Mesenchymal stem cell (in vitro differentiated cells and primary cell): Measurements from ENCODE around the gene FGF19. TPM values are rescaled to one million over a fixed set of nuclear protein-coding genes. Genes with fewer than 3 reads are reported as not detected.

ENCODE experiments used
- DNase-seq: peaks from one replicate; pipeline ENCODE4 v3.0.0-alpha.2; 2013
- H2AFZ ChIP-seq: one replicate; pipeline ENCODE4 v1.6.1; 2013; ENCODE audit warnings: low read depth, mild to moderate bottlenecking, control low read depth, inconsistent platforms, low read length, moderate library complexity
- H2AK5ac ChIP-seq: 2 replicates; pipeline ENCODE4 v1.6.1; 2013; ENCODE audit warnings: low read length, moderate library complexity, mild to moderate bottlenecking, inconsistent platforms; ENCODE audit not compliant: severe bottlenecking
- H2BK120ac ChIP-seq: one replicate; pipeline ENCODE4 v1.6.1; 2013; ENCODE audit warnings: low read depth, mild to moderate bottlenecking, inconsistent platforms, low read length, moderate library complexity
- H2BK12ac ChIP-seq, 2 experiments: one replicate each; pipeline ENCODE4 v1.6.1; 2013; ENCODE audit warnings: inconsistent platforms in 2 of 2, low read length in 2 of 2, mild to moderate bottlenecking in 2 of 2, moderate library complexity in 2 of 2, control low read depth in 1 of 2
- H2BK15ac ChIP-seq: one replicate; pipeline ENCODE4 v1.6.1; 2013; ENCODE audit warnings: mild to moderate bottlenecking, low read depth, inconsistent platforms; ENCODE audit not compliant: poor library complexity, severe bottlenecking
- H2BK5ac ChIP-seq: 2 replicates; pipeline ENCODE4 v1.6.1; 2013; ENCODE audit warnings: low read depth, mild to moderate bottlenecking, low read length, control low read depth, inconsistent platforms; ENCODE audit not compliant: poor library complexity, severe bottlenecking
- H3K14ac ChIP-seq, 2 experiments: one replicate each; pipeline ENCODE4 v1.6.1; 2013; ENCODE audit warnings: inconsistent platforms in 2 of 2, low read length in 2 of 2, control low read depth in 1 of 2, mild to moderate bottlenecking in 1 of 2, moderate library complexity in 1 of 2
- H3K18ac ChIP-seq, 2 experiments: one replicate each; pipeline ENCODE4 v1.6.1; 2013; ENCODE audit warnings: inconsistent platforms in 2 of 2, low read length in 2 of 2, control low read depth in 1 of 2, low read depth in 1 of 2, mild to moderate bottlenecking in 1 of 2
- H3K23ac ChIP-seq, 2 experiments: one replicate each; pipeline ENCODE4 v1.6.1; 2013; ENCODE audit warnings: inconsistent platforms in 2 of 2, low read length in 2 of 2, mild to moderate bottlenecking in 2 of 2, moderate library complexity in 2 of 2, control low read depth in 1 of 2
- H3K27ac ChIP-seq: 2 replicates; pipeline ENCODE4 v1.5.1; 2013; ENCODE audit warnings: mild to moderate bottlenecking, moderate library complexity, low read length, control low read depth, inconsistent platforms; ENCODE audit not compliant: poor library complexity, severe bottlenecking
- H3K27me3 ChIP-seq, 2 experiments: 2 replicates each; pipeline versions ENCODE4 v1.6.1 to v1.7.0; 2013; ENCODE audit warnings: low read length in 2 of 2, mild to moderate bottlenecking in 2 of 2, moderate library complexity in 2 of 2, control low read depth in 1 of 2, inconsistent platforms in 1 of 2; ENCODE audit not compliant: control insufficient read depth in 1 of 2, insufficient read depth in 1 of 2
- H3K36me3 ChIP-seq, 2 experiments: 2 replicates each; pipeline versions ENCODE4 v1.6.1 to v1.7.0; 2013; ENCODE audit warnings: low read length in 2 of 2, control low read depth in 1 of 2, inconsistent platforms in 1 of 2, low read depth in 1 of 2, mild to moderate bottlenecking in 1 of 2; ENCODE audit not compliant: insufficient read depth in 2 of 2, control insufficient read depth in 1 of 2
- H3K4ac ChIP-seq, 2 experiments: one replicate each; pipeline ENCODE4 v1.6.1; 2013; ENCODE audit warnings: inconsistent platforms in 2 of 2, low read length in 2 of 2, mild to moderate bottlenecking in 2 of 2, moderate library complexity in 2 of 2, control low read depth in 1 of 2, low read depth in 1 of 2
- H3K4me1 ChIP-seq: 2 replicates; pipeline ENCODE4 v1.6.1; 2013; ENCODE audit warnings: low read depth, low read length, control low read depth; ENCODE audit not compliant: control insufficient read depth, insufficient read depth
- H3K4me2 ChIP-seq: 2 replicates; pipeline ENCODE4 v1.6.1; 2013; ENCODE audit warnings: low read length, mild to moderate bottlenecking, inconsistent platforms; ENCODE audit not compliant: poor library complexity, severe bottlenecking
- H3K4me3 ChIP-seq, 2 experiments: 2 replicates each; pipeline versions ENCODE4 v1.5.1 to v1.7.0; 2013; ENCODE audit warnings: low read length in 2 of 2, mild to moderate bottlenecking in 2 of 2, control low read depth in 1 of 2, low read depth in 1 of 2; ENCODE audit not compliant: insufficient read depth in 1 of 2
- H3K79me1 ChIP-seq: replicated peaks from 2 replicates; pipeline ENCODE4 v1.6.1; 2013; ENCODE audit warnings: mild to moderate bottlenecking, control low read depth, low read length, inconsistent platforms; ENCODE audit not compliant: poor library complexity, severe bottlenecking
- H3K9ac ChIP-seq: 2 replicates; pipeline ENCODE4 v1.7.0; 2013; ENCODE audit warnings: mild to moderate bottlenecking, low read length, moderate library complexity
- H3K9me3 ChIP-seq: 2 replicates; pipeline ENCODE4 v1.7.0; 2013; ENCODE audit warnings: mild to moderate bottlenecking, low read length; ENCODE audit not compliant: control insufficient read depth
- H4K8ac ChIP-seq: one replicate; pipeline ENCODE4 v1.6.1; 2013; ENCODE audit warnings: inconsistent platforms, mild to moderate bottlenecking, low read length, moderate library complexity
- H4K91ac ChIP-seq: one replicate; pipeline ENCODE4 v1.6.1; 2013; ENCODE audit warnings: mild to moderate bottlenecking, low read length, inconsistent platforms
- WGBS: methylation state at CpG from one replicate; pipeline ENCODE4 v1.1.7; 2013; ENCODE audit warnings: mixed read lengths; 5-methylcytosine and 5-hydroxymethylcytosine counted together
- polyA plus RNA-seq, 2 experiments: library from polyadenylated mRNA; stranded (reverse); fragments of 200-250 nt; gene quantifications; one replicate each; pipeline ENCODE4 v1.2.3, GENCODE V29; 2013

FGF19 gene
- not detected for polyA plus RNA-seq (2013, experiment 1 of 2)
- polyA plus RNA-seq (2013, experiment 2 of 2), result 0.01 TPM

DNA sequence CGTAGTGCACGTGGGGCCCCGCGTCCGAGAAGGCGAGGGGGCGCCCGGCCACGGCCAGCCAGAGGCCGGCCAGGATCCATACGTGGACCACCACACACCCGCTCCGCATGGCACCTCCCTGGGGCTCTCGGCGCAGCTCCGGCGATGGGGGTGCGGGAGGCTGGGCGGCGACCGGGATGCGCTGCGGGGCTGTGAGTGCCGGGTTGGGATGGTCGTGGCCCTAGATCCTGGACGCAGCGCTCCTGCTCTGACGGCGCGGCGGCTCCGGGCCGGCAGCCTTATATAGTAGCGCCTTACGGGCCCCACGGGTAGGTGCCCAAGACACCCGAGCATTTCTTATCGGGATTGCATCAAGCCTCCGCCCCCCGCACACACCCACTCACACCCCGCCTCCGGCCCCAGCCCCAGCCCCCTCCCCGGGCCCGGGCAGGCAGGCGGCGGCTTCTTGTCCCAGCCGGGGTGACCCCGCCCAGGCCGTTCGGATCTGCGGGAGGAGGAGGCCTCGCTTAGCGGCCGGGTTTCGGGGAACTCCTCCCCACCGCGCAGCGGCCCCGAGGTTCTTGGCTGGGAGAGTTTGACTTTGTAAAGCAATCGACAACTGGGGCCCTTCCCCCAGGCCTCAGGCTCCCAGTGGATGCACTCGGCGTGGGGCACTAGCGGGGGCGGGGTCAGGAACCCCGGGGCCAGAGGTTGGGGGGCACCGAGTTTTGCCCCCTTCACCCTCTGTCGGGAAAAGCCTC is at the start of gene FGF19:
FGF19 (minus strand) TSS at position 255 of the 740 bp plus-strand sequence; CDS start at position 109, 146 bp downstream.
- no peak within 1 kb of the TSS for H4K91ac ChIP-seq
- WGBS, result under 1% methylated on average over 49 of the region's 67 CpGs
- H2BK12ac ChIP-seq, result no peak within 1 kb of the TSS
- H3K4me1 ChIP-seq, result peaks cover 36% of the 10 kb centered on the region
- H3K79me1 ChIP-seq, result no peaks in the 10 kb centered on the region
- H3K23ac ChIP-seq, result peak within 1 kb of the TSS in 1 of 2 experiments; percentile 65
- H3K4me3 ChIP-seq, result no peak within 1 kb of the TSS
- peaks cover 71 to 87% of the 10 kb centered on the region in 2 experiments for H3K27me3 ChIP-seq
- no peak within 1 kb of the TSS for H2AFZ ChIP-seq
- no peak within 1 kb of the TSS for H3K27ac ChIP-seq
- no peak within 1 kb of the TSS for H3K18ac ChIP-seq
- H3K9me3 ChIP-seq, result no peaks in the 10 kb centered on the region
- no peak within 1 kb of the TSS for H3K14ac ChIP-seq
- no peak within 1 kb of the TSS for H2BK120ac ChIP-seq
- H2BK15ac ChIP-seq, result no peak within 1 kb of the TSS
- no peak within 1 kb of the TSS for H2AK5ac ChIP-seq
- H3K4me2 ChIP-seq, result peak within 1 kb of the TSS; percentile 45
- DNase-seq, result peak; percentile 9
- H4K8ac ChIP-seq, result no peak within 1 kb of the TSS
- no peak within 1 kb of the TSS for H3K9ac ChIP-seq
- no peaks in the 10 kb centered on the region for H3K36me3 ChIP-seq
- H2BK5ac ChIP-seq, result no peak within 1 kb of the TSS
- H3K4ac ChIP-seq, result no peak within 1 kb of the TSS

DNA sequence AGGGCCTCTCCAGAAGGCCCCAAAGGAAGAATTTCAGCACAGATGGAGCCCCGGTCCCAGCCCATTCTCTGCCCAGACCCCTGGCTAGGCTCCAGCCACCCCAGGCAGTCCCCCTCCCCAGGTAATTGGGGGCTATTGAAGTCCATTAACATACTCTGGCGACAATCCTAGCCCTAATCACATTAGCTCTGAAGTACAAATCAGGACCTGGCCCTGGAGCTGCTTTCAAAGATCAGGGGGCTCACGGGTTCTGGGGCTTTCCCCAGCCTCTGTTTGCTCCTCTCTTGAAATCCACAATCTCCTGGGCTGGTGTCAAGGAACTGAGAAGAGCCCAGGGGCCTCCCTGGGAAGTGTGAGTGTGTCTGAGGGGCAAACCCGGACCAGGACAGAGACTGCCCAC is 49.1 kb upstream of the FGF19 start:
- Histone ChIP-seq H4K91ac (no peak overlapping the region), H2BK120ac (no peak overlapping the region), H3K4ac (no peak overlapping the region), H3K9me3 (peaks cover 4% of the 10 kb centered on the region), H2BK5ac (no peak overlapping the region), H3K23ac (no peak overlapping the region), H3K18ac (no peak overlapping the region), H4K8ac (no peak overlapping the region), H3K36me3 (no peaks in the 10 kb centered on the region), H3K79me1 (no peaks in the 10 kb centered on the region), H3K14ac (no peak overlapping the region), H2BK15ac (no peak overlapping the region), H3K27me3 (peaks cover 7 to 32% of the 10 kb centered on the region in 2 experiments), H3K4me2 (no peak overlapping the region), H3K9ac (no peak overlapping the region), H2AK5ac (no peak overlapping the region), H3K4me1 (peaks cover 1% of the 10 kb centered on the region), H2AFZ (no peak overlapping the region), H3K27ac (no peak overlapping the region), H3K4me3 (no peak overlapping the region), H2BK12ac (no peak overlapping the region)
- 37% methylated on average over 4 of the region's 4 CpGs for WGBS
- DNase-seq, result no peak

DNA sequence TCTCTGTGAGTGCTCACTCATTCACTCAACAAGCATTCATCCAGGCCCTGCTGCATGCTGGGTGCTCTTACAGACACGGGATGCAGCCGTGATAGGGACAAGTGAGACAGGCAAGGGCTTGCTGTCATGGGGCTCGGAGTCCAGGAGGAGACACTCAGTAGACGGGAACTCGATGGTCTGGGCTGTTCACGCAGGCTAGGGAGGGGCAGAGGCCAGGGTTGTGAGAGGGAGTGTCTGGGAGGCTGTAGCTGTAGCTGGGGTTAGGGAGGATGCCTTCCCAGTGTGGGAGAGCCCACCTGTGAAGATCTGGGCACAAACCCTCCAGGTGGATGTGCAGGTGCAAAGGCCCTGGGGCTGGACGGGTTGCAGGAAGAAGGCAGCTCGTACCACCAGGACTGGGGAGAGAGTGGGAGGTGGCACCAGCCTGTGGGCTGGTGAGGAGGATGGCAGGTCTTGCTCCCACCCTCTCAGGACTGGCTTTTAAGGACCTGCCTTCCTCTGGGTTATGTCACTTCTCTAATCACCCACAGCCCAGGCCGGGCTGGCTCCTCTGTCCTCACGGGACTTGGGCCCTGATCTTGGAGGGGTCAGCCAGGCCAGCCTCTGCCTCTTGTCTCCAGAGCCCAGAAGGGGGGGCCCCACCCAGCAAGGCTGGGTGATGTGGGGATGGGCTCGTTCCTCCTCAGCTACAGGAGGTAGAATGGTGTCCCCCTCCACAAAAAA is 47.2 kb upstream of the FGF19 start:
- no peak overlapping the region for H2AK5ac ChIP-seq
- no peak overlapping the region for H3K4me2 ChIP-seq
- H3K14ac ChIP-seq, result peak overlapping the region in 1 of 2 experiments; percentile 2
- no peak overlapping the region for H3K4ac ChIP-seq
- H3K4me1 ChIP-seq, result peaks cover 16% of the 10 kb centered on the region
- no peak overlapping the region for H4K8ac ChIP-seq
- H2BK5ac ChIP-seq, result no peak overlapping the region
- H2BK15ac ChIP-seq, result no peak overlapping the region
- H3K9ac ChIP-seq, result no peak overlapping the region
- peaks cover 7 to 46% of the 10 kb centered on the region in 2 experiments for H3K27me3 ChIP-seq
- no peak overlapping the region for H3K18ac ChIP-seq
- H3K79me1 ChIP-seq, result no peaks in the 10 kb centered on the region
- no peak overlapping the region for H2BK12ac ChIP-seq
- H3K9me3 ChIP-seq, result no peaks in the 10 kb centered on the region
- no peak overlapping the region for H3K27ac ChIP-seq
- WGBS, result 86% methylated on average over 8 of the region's 11 CpGs
- H4K91ac ChIP-seq, result peak overlapping the region; percentile 53
- no peaks in the 10 kb centered on the region for H3K36me3 ChIP-seq
- H3K4me3 ChIP-seq, result no peak overlapping the region
- no peak for DNase-seq
- H3K23ac ChIP-seq, result no peak overlapping the region
- no peak overlapping the region for H2AFZ ChIP-seq
- H2BK120ac ChIP-seq, result no peak overlapping the region

DNA sequence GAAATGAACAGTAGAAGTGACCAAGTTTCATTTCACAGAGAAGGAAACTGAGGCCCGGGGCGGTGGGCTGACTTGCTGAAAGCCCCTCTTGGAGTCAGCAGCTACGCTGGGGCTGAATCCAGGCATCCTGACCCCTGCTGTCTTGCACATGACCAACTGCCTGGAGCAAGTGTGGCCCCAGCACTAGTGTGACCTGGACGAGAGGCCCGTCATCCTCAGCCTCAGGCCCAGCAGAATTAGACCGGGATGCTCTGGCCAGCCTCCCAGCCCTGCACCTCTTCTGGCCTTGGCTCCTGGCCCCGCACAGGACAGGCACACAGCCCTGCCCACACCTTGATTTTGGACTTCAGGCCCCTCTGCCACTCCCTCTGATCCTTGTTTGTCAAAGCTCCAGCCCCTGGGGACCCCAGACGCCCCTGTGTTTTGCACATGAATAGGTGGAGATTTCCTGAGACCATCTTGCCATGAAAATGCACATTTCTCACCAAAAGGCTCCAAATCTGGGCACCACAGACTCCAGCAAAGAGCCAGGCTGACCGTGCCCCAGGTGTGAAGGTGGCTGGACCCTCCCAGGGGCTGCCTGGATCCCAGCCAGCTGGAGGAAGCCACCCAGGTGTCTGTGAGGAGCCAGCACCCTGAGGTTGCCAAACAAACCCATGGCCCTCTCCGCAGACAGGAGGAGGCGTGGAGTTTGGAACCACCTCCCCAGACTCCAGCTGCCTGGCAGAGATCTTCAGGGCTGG is 46.5 kb upstream of the FGF19 start:
- H3K14ac ChIP-seq, result no peak overlapping the region
- no peak overlapping the region for H2BK15ac ChIP-seq
- H4K8ac ChIP-seq, result no peak overlapping the region
- peaks cover 7 to 49% of the 10 kb centered on the region in 2 experiments for H3K27me3 ChIP-seq
- no peak overlapping the region for H3K23ac ChIP-seq
- H3K27ac ChIP-seq, result no peak overlapping the region
- H2AK5ac ChIP-seq, result no peak overlapping the region
- 79% methylated on average over 11 of the region's 11 CpGs for WGBS
- H3K4ac ChIP-seq, result no peak overlapping the region
- no peaks in the 10 kb centered on the region for H3K9me3 ChIP-seq
- no peak for DNase-seq
- H3K36me3 ChIP-seq, result no peaks in the 10 kb centered on the region
- H3K4me2 ChIP-seq, result no peak overlapping the region
- no peak overlapping the region for H4K91ac ChIP-seq
- H3K4me1 ChIP-seq, result peaks cover 23% of the 10 kb centered on the region
- H2AFZ ChIP-seq, result no peak overlapping the region
- H2BK5ac ChIP-seq, result no peak overlapping the region
- H3K79me1 ChIP-seq, result no peaks in the 10 kb centered on the region
- H3K9ac ChIP-seq, result no peak overlapping the region
- H2BK12ac ChIP-seq, result no peak overlapping the region
- no peak overlapping the region for H3K4me3 ChIP-seq
- H2BK120ac ChIP-seq, result no peak overlapping the region
- H3K18ac ChIP-seq, result no peak overlapping the region
